GM12892 (cell line): ENCODE results near the gene TOM1.

Experiments
- POLR2A ChIP-seq: IDR thresholded peaks from 2 replicates; pipeline ENCODE4 v1.6.1; 2011; ENCODE audit warnings: low read depth, low read length, control low read depth
- POLR2AphosphoS5 ChIP-seq: IDR thresholded peaks from 2 replicates; pipeline ENCODE4 v1.6.1; 2011; ENCODE audit warnings: low read depth, low read length, control low read depth

DNA sequence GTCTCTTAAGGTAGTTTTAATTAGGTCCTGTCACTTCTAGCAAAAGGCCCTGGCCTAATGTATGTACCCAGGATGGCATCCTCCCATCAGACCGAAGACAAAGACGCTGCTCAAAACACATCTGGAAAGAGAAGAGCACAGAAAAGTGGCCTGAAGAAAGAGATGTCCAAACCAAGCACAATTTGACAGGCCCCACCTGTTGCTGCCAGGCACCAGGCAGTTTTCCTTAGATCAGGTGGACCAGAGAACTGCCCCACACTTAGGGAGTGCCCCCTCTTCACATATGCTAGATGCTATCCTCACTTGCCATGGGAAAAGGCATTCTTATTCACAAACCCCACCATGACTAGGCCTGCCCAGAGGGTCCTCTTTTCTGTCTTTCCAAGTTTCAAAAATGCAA lies 45.7 kb upstream of the TOM1 start:
- TF ChIP-seq POLR2A (no peak), POLR2AphosphoS5 (no peak)
